ENCODE measurements around the gene CHIA.

Gene CHIA

DNA sequence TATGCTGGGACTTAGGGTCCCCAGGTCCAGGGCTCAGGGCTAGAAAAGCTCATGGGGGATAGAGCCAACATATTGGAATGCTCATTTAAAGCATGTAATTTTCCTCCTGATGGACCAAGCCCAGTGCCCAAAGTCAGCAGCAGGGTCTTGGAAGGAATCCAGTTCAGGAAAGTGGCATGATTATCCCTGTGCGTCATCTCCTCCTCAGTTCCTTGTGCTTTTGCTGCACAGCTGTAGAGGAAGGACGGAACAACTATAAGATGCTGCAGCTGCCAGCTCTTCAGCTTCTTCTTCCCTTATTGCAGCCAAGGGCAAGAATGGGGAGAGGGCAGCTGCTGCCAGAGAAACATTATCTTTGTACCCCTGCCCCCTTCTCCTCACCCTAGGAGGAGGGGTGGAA, 78.5 kb downstream of the CHIA start:
- TF ChIP-seq, protein P1, sequence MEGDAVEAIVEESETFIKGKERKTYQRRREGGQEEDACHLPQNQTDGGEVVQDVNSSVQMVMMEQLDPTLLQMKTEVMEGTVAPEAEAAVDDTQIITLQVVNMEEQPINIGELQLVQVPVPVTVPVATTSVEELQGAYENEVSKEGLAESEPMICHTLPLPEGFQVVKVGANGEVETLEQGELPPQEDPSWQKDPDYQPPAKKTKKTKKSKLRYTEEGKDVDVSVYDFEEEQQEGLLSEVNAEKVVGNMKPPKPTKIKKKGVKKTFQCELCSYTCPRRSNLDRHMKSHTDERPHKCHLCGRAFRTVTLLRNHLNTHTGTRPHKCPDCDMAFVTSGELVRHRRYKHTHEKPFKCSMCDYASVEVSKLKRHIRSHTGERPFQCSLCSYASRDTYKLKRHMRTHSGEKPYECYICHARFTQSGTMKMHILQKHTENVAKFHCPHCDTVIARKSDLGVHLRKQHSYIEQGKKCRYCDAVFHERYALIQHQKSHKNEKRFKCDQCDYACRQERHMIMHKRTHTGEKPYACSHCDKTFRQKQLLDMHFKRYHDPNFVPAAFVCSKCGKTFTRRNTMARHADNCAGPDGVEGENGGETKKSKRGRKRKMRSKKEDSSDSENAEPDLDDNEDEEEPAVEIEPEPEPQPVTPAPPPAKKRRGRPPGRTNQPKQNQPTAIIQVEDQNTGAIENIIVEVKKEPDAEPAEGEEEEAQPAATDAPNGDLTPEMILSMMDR (conservative IDR thresholded peaks at IDR 0.05), result no peak
- no peak overlapping the region for H3K27ac ChIP-seq

DNA sequence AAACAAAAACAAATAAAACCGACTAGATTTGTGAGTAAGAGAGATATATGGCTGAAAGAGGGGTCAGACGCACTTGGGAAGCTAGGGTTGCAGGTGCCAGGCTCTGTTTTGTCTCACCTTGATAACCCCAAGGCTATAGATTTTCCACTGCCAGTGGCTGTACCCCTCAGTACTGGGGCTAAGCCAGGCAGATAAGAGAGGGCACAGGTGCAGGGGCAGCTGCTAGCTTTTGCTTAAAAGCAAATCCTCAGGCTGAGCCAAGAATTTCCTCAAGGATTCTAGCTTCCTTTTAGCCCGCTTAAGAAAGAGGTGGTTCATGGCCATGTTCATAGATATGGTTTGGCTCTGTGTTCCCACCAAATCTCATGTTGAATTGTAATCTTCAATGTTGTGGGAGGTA, 79.0 kb downstream of the CHIA start:
- H3K27ac ChIP-seq, result no peak overlapping the region
- TF ChIP-seq, protein P1 (conservative IDR thresholded peaks at IDR 0.05), result no peak

All from VCaP (cell line).